ENCODE results near the gene IL17B.
A peak's percentile ranks its signal among the peaks of the same experiment; 100 is the strongest.

Gene IL17B

DNA sequence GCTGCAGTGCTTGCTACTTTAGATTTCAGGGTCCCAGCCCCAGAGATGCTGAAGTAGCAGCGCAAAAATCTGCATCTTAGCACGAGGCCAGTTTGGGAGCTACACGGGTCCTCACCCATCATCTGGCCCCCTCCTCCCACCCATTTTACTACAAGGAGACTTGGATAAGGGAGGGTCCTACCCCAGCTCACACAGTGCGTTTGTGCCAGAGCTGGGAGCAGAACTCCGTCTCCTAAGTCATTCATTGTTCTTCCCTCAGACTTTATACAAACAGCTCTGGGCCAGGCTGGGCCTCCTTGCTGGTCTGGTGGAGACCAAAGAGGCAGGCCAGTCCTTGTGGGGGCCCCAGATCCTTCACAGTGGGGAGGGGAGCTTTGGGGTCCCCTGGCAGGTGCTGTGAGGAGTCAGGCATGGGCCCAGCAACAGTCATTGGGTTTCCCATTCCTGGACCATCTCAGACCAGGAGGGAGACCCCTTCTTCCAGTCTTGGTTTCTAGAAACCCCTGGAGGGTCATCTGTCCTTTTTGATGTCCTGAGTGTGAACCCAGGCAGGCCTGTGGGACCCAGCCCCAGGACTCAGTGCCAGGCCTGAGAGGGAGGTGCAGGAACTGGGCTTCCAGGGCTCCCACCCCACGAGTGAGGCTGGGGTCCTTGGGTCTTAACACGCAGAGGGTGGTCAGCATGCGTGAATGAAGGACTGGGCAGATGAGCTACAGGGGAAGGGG lies 2.3 kb upstream of the IL17B start:
- no peaks in the 10 kb centered on the region for H3K27me3 ChIP-seq (ENCODE audit: insufficient read depth, low read depth)
- H3K4me1 ChIP-seq (ENCODE audit: low read depth, poor library complexity, severe bottlenecking), result no peaks in the 10 kb centered on the region
- H4K20me1 ChIP-seq (ENCODE audit: insufficient read depth), result no peaks in the 10 kb centered on the region
- H3K4me3 ChIP-seq (IDR thresholded peaks at IDR 0.05; ENCODE audit: insufficient read depth, low read depth, low read length), result no peak overlapping the region
- H2AFZ ChIP-seq (ENCODE audit: low read depth), result peak overlapping the region; percentile 47; the same call in 1 of the 2 replicates
- H3K9ac ChIP-seq, result no peak overlapping the region
- H3K36me3 ChIP-seq (ENCODE audit: insufficient read depth), result no peaks in the 10 kb centered on the region
- TF ChIP-seq, protein P1, sequence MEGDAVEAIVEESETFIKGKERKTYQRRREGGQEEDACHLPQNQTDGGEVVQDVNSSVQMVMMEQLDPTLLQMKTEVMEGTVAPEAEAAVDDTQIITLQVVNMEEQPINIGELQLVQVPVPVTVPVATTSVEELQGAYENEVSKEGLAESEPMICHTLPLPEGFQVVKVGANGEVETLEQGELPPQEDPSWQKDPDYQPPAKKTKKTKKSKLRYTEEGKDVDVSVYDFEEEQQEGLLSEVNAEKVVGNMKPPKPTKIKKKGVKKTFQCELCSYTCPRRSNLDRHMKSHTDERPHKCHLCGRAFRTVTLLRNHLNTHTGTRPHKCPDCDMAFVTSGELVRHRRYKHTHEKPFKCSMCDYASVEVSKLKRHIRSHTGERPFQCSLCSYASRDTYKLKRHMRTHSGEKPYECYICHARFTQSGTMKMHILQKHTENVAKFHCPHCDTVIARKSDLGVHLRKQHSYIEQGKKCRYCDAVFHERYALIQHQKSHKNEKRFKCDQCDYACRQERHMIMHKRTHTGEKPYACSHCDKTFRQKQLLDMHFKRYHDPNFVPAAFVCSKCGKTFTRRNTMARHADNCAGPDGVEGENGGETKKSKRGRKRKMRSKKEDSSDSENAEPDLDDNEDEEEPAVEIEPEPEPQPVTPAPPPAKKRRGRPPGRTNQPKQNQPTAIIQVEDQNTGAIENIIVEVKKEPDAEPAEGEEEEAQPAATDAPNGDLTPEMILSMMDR (conservative IDR thresholded peaks at IDR 0.05; ENCODE audit: low read depth, low read length), result no peak; the same call in 1 of the 2 replicates
- no peak overlapping the region for H3K27ac ChIP-seq
- no peak overlapping the region for H3K4me2 ChIP-seq
- H3K79me2 ChIP-seq (ENCODE audit: insufficient read depth, low read depth), result no peaks in the 10 kb centered on the region

DNA sequence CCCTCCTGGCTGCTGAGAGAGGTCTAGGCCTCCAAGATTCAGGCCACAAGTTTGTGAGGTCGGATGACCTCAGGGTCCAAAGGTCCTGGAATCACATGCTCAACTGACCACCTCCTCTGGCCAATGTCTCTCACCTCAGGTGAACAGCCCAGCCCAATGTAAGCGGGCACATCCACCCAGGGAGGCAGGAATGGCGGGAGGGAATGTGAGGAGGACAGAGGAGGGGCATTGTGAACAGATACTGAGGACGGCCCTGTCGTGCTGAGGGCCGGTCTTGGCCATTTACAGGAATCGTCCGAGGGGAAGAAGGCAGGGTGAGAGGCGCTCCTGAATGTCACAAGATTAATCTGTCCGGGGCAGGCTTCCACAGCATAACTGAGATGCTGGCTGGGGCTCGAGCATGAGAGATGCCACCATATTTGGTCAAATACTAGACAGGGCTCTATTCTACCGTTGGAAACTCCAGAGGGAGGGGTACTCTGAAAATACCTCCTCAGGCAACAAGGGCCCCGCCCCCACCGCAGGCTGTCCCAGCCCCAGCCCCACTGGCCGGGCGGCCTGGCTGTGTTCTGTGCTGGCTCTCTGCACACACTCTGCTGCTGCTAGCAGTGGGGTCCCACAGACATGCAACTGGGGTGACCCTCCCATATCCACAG lies 1.5 kb upstream of the IL17B start:
- H2AFZ ChIP-seq (ENCODE audit: low read depth), result no peak overlapping the region
- H3K27ac ChIP-seq, result no peak overlapping the region
- H3K79me2 ChIP-seq (ENCODE audit: insufficient read depth, low read depth), result no peaks in the 10 kb centered on the region
- H4K20me1 ChIP-seq (ENCODE audit: insufficient read depth), result no peaks in the 10 kb centered on the region
- no peaks in the 10 kb centered on the region for H3K27me3 ChIP-seq (ENCODE audit: insufficient read depth, low read depth)
- no peaks in the 10 kb centered on the region for H3K4me1 ChIP-seq (ENCODE audit: low read depth, poor library complexity, severe bottlenecking)
- TF ChIP-seq, protein P1 (conservative IDR thresholded peaks at IDR 0.05; ENCODE audit: low read depth, low read length), result no peak
- no peaks in the 10 kb centered on the region for H3K36me3 ChIP-seq (ENCODE audit: insufficient read depth)
- no peak overlapping the region for H3K4me3 ChIP-seq (IDR thresholded peaks at IDR 0.05; ENCODE audit: insufficient read depth, low read depth, low read length)
- no peak overlapping the region for H3K4me2 ChIP-seq
- H3K9ac ChIP-seq, result no peak overlapping the region

DNA sequence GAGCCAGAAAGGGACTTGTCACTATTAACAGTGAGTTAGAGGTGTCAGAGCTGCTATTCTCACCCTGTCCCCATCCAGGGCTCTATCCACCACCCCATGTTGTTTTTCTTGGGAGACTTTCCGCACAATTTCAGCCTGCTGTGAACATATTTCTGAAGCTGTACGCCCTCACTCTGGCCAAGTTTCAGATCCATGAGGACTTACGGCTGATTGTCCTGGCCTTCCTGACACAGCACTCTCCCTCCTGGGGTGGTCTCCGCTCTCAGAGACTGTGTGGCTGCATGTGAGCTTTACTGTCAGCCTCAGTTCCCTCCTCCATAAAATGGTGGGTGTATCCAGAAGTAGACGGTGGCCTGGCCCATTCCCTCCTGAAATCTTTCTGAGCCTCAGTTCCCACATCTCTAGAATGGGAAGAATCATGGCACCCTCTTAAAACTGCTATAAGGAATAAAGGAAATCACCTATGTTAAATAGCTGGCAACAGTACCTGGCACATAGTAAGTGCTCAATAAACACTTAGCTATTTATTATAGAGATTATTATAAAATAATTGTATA lies 804 bp upstream of the IL17B start:
- H3K9ac ChIP-seq, result no peak overlapping the region
- H3K79me2 ChIP-seq (ENCODE audit: insufficient read depth, low read depth), result no peaks in the 10 kb centered on the region
- H3K27me3 ChIP-seq (ENCODE audit: insufficient read depth, low read depth), result no peaks in the 10 kb centered on the region
- H3K4me3 ChIP-seq (IDR thresholded peaks at IDR 0.05; ENCODE audit: insufficient read depth, low read depth, low read length), result no peak overlapping the region
- H3K36me3 ChIP-seq (ENCODE audit: insufficient read depth), result no peaks in the 10 kb centered on the region
- H3K27ac ChIP-seq, result no peak overlapping the region
- no peaks in the 10 kb centered on the region for H4K20me1 ChIP-seq (ENCODE audit: insufficient read depth)
- H2AFZ ChIP-seq (ENCODE audit: low read depth), result no peak overlapping the region
- no peaks in the 10 kb centered on the region for H3K4me1 ChIP-seq (ENCODE audit: low read depth, poor library complexity, severe bottlenecking)
- H3K4me2 ChIP-seq, result no peak overlapping the region
- TF ChIP-seq, protein P1 (conservative IDR thresholded peaks at IDR 0.05; ENCODE audit: low read depth, low read length), result no peak

DNA sequence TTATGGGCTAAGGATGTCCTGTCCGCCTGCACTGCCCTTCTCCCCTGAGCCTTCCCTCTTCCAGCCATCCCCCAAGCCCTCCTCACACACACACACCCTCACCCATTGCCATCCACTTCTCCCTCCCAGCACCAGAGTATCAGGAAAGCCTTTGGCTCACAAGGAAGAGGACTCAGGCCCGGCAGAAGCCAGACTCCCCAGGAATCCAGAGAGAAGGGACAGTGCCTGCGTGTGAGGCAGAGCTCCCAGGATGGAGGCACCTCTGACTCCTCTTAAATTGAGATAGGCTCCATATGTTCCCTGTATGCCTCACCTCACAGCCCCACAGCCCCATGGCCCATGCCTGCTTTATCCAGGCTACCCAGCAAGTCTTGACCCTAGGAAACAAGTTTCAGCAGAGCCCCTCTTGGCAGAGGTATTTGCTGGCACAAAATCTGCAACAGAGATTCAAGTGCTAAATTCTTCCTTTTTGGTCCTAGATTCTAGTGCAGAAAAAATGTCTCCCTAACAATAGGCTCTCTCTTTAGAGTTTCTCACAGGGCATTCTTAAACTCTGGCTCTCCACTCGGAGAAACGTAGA lies 761 bp downstream of the IL17B start:
- no peaks in the 10 kb centered on the region for H4K20me1 ChIP-seq (ENCODE audit: insufficient read depth)
- no peaks in the 10 kb centered on the region for H3K36me3 ChIP-seq (ENCODE audit: insufficient read depth)
- no peak overlapping the region for H3K9ac ChIP-seq
- no peaks in the 10 kb centered on the region for H3K27me3 ChIP-seq (ENCODE audit: insufficient read depth, low read depth)
- no peaks in the 10 kb centered on the region for H3K79me2 ChIP-seq (ENCODE audit: insufficient read depth, low read depth)
- no peak overlapping the region for H3K4me2 ChIP-seq
- H2AFZ ChIP-seq (ENCODE audit: low read depth), result no peak overlapping the region
- TF ChIP-seq, protein P1 (conservative IDR thresholded peaks at IDR 0.05; ENCODE audit: low read depth, low read length), result no peak
- no peak overlapping the region for H3K4me3 ChIP-seq (IDR thresholded peaks at IDR 0.05; ENCODE audit: insufficient read depth, low read depth, low read length)
- no peaks in the 10 kb centered on the region for H3K4me1 ChIP-seq (ENCODE audit: low read depth, poor library complexity, severe bottlenecking)
- no peak overlapping the region for H3K27ac ChIP-seq
